ENCODE measurements around the gene SPDYE16. TPM values are rescaled to one million over a fixed set of nuclear protein-coding genes. Genes with fewer than 3 reads are reported as not detected.
A peak's percentile ranks its signal among the peaks of the same experiment; 100 is the strongest.
"Not testable (repeated sequence)": the region's sequence is repeated elsewhere in the genome, so short reads cannot be mapped to it uniquely, and the experiment has no call there.

Gene SPDYE16, protein sequence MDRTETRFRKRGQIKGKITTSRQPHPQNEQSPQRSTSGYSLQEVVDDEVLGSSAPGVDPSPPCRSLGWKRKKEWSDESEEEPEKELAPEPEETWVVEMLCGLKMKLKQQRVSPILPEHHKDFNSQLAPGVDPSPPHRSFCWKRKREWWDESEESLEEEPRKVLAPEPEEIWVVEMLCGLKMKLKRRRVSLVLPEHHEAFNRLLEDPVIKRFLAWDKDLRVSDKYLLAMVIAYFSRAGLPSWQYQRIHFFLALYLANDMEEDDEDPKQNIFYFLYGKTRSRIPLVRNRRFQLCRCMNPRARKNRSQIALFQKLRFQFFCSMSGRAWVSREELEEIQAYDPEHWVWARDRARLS
- total RNA-seq (under 1 TPM in 4 of 7 donors, not detected in 3; 0.64 to 0.82 (median 0.75) TPM), polyA plus RNA-seq (under 1 TPM in 2 of 3 donors, not detected in 1; 0.06 to 0.13 TPM)
- long read RNA-seq, donor 1: 0 reads
- long read RNA-seq, donor 2: 0 reads

DNA sequence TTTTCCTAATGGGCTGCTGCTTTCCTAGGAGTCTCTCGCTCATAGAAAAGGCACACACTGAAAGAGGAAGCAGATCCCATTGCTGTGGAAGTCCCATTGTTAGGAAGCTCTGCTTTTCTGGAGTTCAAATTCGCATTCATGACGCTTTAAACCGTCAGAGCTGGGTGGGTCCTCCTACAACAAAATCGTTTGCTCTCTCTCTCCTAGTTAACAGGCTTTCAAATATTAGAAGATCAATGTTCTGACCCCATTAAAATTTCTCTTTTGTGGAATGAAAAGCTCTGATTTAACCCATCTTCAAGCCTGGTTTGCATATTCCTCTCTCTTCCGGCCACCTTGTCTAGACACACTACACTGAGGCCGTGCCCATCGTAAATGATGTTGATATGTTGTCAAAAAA lies at the start of gene SPDYE16:
Gene SPDYE16, minus strand, starts transcription at position 101 of the 400 bp plus-strand sequence. CDS start 1,838 bp downstream, outside the sequence.
- H3K9me3 ChIP-seq; intact Hi-C loops (cut with DNase I; ENCODE audit: low total_unique reads); H3K4me1 ChIP-seq; H3K27ac ChIP-seq; H3K4me3 ChIP-seq; H3K36me3 ChIP-seq; H3K27me3 ChIP-seq (replicated peaks in 1 of 7); DNase-seq: not testable (repeated sequence)
- no CpG with 5 or more reads among the region's 8 CpGs for WGBS, 5 donors

DNA sequence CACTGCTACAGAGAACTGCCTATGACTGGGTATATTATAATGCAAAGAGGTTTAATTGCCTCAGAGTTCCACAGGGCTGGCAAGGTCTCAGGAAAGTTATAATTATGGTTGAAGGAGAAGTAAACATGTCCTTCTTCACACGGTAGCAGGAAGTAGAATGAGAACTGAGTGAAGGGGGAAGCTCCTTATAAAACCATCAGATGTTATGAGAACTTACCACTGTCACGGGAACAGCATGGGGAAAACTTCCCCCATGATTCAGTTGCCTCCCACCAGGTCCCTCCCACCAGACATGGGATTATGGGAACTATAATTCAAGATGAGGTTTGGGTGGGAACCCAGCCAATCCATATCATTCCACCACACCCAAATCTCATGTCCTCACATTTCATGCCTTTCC lies 49.6 kb upstream of the SPDYE16 start:
- H3K4me3 ChIP-seq; H3K27me3 ChIP-seq (replicated peaks in 1 of 7); H3K9me3 ChIP-seq; H3K36me3 ChIP-seq; DNase-seq; intact Hi-C loops (cut with DNase I; ENCODE audit: low total_unique reads): not testable (repeated sequence)
- 37 to 51% (median 43%) methylated on average over 2 of the region's 2 CpGs for WGBS, 5 donors
- peak overlapping the region in 4 of 8 donors; percentile 48 to 68 (median 62) for H3K27ac ChIP-seq
- TF ChIP-seq POLR2AphosphoS5 (IDR thresholded peaks at IDR 0.05): peak in 1 of 3 donors; percentile 16
- peaks cover 8 to 51% (median 28%) of the 10 kb centered on the region in 6 donors for H3K4me1 ChIP-seq

DNA sequence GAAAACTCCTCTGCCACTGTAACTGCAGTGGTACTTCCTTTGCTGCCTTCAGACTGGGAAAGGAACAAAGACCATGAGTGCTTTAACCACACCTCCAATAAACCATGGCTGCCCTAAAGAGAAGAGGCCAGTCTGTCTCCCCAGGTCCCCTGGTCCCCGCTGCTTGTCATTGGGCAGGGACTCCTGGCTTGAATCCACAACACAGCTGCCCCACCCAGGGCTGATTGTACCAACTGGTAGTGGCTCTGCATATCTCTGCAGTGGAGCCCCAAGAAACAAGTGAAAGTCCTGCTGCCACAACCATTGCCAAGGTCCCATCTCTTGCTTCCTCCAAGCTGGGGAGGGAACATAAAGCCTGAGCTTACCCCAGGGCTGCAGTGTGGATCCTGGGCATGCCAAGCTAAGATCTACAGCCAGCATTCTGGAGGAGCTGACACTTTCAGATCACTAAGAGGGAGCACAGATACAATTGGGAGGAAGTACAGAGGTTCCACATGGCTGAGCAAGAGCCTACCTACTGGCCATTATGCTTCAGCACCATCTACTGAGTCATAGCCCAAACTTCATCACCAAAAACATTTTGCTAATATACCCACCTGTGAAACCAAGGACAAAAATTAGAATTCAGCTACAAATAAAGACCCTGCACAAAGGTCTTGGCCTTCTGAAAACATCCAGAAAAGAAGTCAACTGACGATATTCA lies 48.7 kb upstream of the SPDYE16 start:
- 64 to 92% (median 69%) methylated on average over 1 to 2 of the region's 2 CpGs for WGBS, 5 donors
- H3K27me3 ChIP-seq (replicated peaks in 1 of 7); intact Hi-C loops (cut with DNase I; ENCODE audit: low total_unique reads); H3K4me3 ChIP-seq; DNase-seq; H3K36me3 ChIP-seq; H3K9me3 ChIP-seq: not testable (repeated sequence)
- Histone ChIP-seq H3K4me1 (peaks cover 8 to 51% (median 34%) of the 10 kb centered on the region in 6 donors), H3K27ac (peak overlapping the region in 4 of 8 donors; percentile 48 to 68 (median 62))

DNA sequence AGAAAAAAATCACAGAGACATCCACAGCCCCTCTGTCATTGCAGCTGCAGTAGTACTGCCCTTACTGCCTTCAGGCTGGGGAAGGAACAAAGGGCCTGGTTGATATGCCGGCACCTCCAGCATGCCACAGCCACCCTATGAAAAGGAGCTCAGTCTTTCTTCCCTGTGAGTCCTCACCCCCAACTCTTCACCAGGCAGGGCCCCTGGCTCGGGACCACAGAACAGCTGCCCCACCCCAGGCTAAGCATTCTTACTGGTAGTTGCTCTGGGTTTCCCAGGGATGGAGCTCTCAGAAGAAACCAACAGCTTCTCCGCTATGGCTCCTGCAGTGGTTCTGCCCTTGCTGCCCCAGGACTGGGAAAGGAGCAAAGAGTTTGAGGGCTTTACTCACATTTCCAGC lies 47.9 kb upstream of the SPDYE16 start:
- intact Hi-C loops (cut with DNase I; ENCODE audit: low total_unique reads); DNase-seq; H3K9me3 ChIP-seq; H3K4me3 ChIP-seq; H3K27me3 ChIP-seq (replicated peaks in 1 of 7); H3K36me3 ChIP-seq: not testable (repeated sequence)
- Histone ChIP-seq H3K27ac (peak overlapping the region in 5 of 8 donors; percentile 9 to 68 (median 58)), H3K4me1 (peaks cover 8 to 58% (median 39%) of the 10 kb centered on the region in 6 donors)
- 83 to 96% (median 90%) methylated on average over 2 to 3 of the region's 3 CpGs for WGBS, 5 donors

DNA sequence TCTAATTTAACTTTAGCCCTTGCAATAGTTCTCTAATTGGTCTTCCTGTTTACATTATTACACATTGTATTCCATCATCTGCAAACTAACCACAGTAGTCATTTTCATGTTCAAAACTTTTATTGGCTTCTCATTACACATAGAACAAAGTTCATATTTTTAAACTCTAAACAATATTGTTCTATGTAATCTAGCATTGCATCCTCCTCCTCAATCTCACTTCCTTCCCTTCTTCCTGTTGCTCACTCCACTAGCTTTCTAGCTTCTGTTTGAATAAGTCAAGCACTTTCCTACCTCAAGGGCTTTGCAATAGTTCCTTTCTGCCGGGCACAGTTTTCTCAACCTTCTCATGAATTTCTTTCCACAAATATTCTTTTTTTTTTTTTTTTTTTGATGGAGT lies 45.5 kb upstream of the SPDYE16 start:
- DNase-seq; intact Hi-C loops (cut with DNase I; ENCODE audit: low total_unique reads); H3K27me3 ChIP-seq (replicated peaks in 1 of 7); H3K4me3 ChIP-seq; H3K9me3 ChIP-seq; H3K36me3 ChIP-seq: not testable (repeated sequence)
- Histone ChIP-seq H3K4me1 (peaks cover 8 to 70% (median 43%) of the 10 kb centered on the region in 6 donors), H3K27ac (peak overlapping the region in 7 of 8 donors; percentile 41 to 86 (median 72))
- WGBS, 5 donors: 20 to 40% methylated on average over 1 of the region's 1 CpG; no CpG with 5 or more reads in 3 of the 5 donors

DNA sequence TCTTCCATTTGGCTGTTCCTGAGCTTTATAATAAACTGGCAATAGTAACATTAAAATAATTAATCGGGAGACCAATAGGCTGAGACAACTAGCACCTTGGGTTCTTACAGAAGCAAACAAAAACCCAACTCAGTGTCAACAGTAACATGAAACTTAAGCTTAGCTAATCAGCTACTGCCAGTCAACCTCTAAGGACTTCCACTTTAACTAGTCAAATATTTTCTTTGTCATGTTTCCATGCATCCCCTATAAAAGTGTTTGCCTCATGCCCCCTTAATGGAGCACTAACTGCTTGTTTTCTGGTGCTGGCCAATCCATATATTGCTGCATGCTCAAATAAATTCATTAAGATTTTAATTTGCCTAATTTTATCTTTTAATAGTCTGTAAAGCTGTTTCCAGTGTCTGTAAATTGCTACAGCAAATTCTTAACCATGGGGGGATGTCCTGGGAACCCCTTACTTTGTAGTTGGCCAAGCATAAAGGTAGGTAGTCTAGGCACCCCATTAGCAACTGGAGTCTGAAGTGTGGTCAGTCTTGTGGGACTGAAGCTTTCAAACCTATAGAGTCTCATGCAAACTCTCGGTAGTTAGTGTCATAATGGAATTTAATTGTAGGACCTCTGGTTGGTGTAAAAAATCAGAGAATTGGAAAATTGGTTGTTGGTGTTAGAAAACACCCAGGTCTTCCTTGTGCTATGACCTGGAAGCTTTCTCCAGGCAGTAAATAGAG lies 43.7 kb upstream of the SPDYE16 start:
- H3K27me3 ChIP-seq (replicated peaks in 1 of 7): not testable (repeated sequence)

DNA sequence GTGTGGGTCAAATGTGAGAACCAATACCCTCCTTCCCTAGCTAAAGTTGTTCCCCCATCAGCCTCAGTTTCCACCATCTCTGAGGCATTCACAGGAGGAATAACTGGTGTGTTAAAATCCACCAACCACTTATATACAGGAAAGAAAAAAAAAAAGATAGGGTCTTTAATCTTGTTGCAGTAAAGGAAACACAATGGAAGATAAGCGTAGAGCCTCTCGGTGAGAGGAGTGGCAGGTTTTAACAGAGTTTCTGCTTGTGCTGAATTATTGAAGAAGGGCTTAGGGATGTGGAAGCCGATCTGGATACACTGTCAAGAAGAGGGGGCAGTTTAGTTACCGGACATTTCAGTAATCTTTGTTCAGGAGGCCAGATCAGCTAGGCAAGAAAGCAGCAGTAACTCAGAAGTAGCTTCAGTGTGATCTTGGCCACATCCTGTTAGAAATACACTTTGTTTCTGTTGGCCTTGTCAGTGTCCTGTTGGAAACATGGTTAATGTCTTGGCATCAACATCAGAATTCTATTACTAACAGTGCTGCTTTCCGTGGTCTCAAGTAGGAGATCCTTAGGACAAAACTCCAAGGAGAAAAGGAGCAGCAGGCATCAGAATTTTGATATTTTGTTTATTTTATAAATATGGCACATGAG lies 40.7 kb upstream of the SPDYE16 start:
- H3K4me3 ChIP-seq; DNase-seq; H3K9me3 ChIP-seq; H3K27me3 ChIP-seq (replicated peaks in 1 of 7); intact Hi-C loops (cut with DNase I; ENCODE audit: low total_unique reads); H3K36me3 ChIP-seq: not testable (repeated sequence)
- peaks cover 5 to 55% (median 33%) of the 10 kb centered on the region in 6 donors for H3K4me1 ChIP-seq
- 40 to 50% (median 41%) methylated on average over 5 of the region's 5 CpGs for WGBS, 5 donors
- H3K27ac ChIP-seq: peak overlapping the region; percentile 27 to 84 (median 72)

More for the DNA sequence above, 43.7 kb upstream of the SPDYE16 start:
- H3K4me3 ChIP-seq; H3K36me3 ChIP-seq; intact Hi-C loops (cut with DNase I; ENCODE audit: low total_unique reads); DNase-seq; H3K9me3 ChIP-seq: not testable (repeated sequence)
- peaks cover 8 to 70% (median 45%) of the 10 kb centered on the region in 6 donors for H3K4me1 ChIP-seq
- H3K27ac ChIP-seq: peak overlapping the region in 1 of 8 donors; percentile 40
- 83 to 98% (median 88%) methylated on average over 2 of the region's 2 CpGs for WGBS, 5 donors
